BLaER1 treated with 17β-estradiol and CSF1 and Interleukin-3, amounts not matched to agents 10 nM and 100 nM (cell line): Measurements from ENCODE around the gene TMEM30A.
A peak's percentile ranks its signal among the peaks of the same experiment; 100 is the strongest.

Experiments used
- H3K27ac ChIP-seq, 11 experiments: shearing (Covaris generic); formaldehyde crosslinking; 2 replicates each; pipeline ENCODE4 v1.8.1; 2022
- H3K27me3 ChIP-seq, 11 experiments: shearing (Covaris generic); formaldehyde crosslinking; 2 replicates each; pipeline ENCODE4 v1.8.1; 2022
- H3K36me3 ChIP-seq, 11 experiments: shearing (Covaris generic); formaldehyde crosslinking; 2 replicates each; pipeline ENCODE4 v1.8.1; 2022
- H3K4me1 ChIP-seq, 10 experiments: shearing (Covaris generic); formaldehyde crosslinking; 2 replicates each; pipeline ENCODE4 v1.8.1; 2022
- H3K4me2 ChIP-seq, 11 experiments: shearing (Covaris generic); formaldehyde crosslinking; 2 replicates each; pipeline ENCODE4 v1.8.1; 2022
- H3K4me3 ChIP-seq, 10 experiments: shearing (Covaris generic); formaldehyde crosslinking; 2 replicates each; pipeline ENCODE4 v1.8.1; 2022
- H3K9ac ChIP-seq, 11 experiments: shearing (Covaris generic); formaldehyde crosslinking; 2 replicates each; pipeline ENCODE4 v1.8.1; 2022
- H3K9me3 ChIP-seq, 11 experiments: shearing (Covaris generic); formaldehyde crosslinking; replicated peaks in 1 of 11; 2 replicates each; pipeline ENCODE4 v1.8.1; 2022
- H4K20me1 ChIP-seq, 11 experiments: shearing (Covaris generic); formaldehyde crosslinking; 2 replicates each; pipeline ENCODE4 v1.8.1; 2022
- Cebpa-rat ChIP-seq, 11 experiments: shearing (Covaris generic); IDR thresholded peaks; 2 replicates each; pipeline ENCODE4 v1.8.1; 2022

Gene TMEM30A

DNA sequence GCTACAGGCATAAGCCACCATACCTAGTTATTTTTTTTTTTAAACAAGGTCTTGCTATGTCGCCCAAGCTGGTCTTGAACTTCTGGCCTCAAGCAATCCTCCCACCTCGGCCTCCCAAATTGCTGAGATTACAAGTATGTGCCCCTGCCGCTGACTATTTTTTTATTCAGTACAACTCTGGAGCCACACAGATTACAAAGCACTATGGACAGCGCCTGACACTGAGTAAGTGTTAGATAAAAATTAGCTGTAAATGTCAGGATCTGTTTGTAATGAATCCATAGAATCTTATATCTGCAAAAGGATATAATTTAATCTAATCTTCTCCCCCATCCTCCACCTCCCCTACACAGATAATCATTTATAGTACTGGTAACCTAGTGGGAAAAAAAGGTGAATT, 63.5 kb downstream of the TMEM30A start:
- no peak overlapping the region for H3K9ac ChIP-seq
- no peak overlapping the region for H3K27ac ChIP-seq
- no peak overlapping the region for H3K4me3 ChIP-seq
- no peaks in the 10 kb centered on the region for H3K27me3 ChIP-seq
- H3K36me3 ChIP-seq = no peaks in the 10 kb centered on the region
- no peaks in the 10 kb centered on the region for H4K20me1 ChIP-seq
- TF ChIP-seq Cebpa-rat (IDR thresholded peaks at IDR 0.05) = no peak
- H3K9me3 ChIP-seq = no peaks in the 10 kb centered on the region
- H3K4me2 ChIP-seq = no peak overlapping the region
- H3K4me1 ChIP-seq = peaks cover 0 to 16% (median 0%) of the 10 kb centered on the region in 10 experiments; a peak in 6 of 20 replicates

DNA sequence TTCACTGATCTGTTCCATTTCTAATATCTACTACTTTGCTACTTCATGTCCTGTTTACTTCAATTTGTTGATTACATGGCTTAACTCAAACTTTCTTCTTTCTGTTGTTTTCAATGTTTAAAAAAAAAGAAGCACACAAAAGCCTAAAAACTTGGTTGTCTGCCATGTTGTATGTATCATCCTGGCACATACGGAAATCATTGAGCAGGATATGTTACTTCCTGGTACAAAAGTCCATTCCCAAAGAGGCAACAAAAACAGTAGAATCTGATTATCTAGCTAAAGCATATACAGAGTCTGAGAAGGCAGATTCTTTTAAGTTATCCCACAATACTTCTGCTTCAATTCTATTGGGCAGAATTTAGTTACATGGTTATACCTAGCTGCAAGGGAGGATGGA, 64.2 kb downstream of the TMEM30A start:
- Histone ChIP-seq H3K9ac (no peak overlapping the region), H3K9me3 (no peaks in the 10 kb centered on the region), H3K4me1 (peaks cover 0 to 16% (median 0%) of the 10 kb centered on the region in 10 experiments; a peak in 6 of 20 replicates), H3K4me2 (no peak overlapping the region), H3K4me3 (no peak overlapping the region), H3K27ac (no peak overlapping the region), H3K27me3 (no peaks in the 10 kb centered on the region), H3K36me3 (no peaks in the 10 kb centered on the region), H4K20me1 (no peaks in the 10 kb centered on the region)
- TF ChIP-seq Cebpa-rat (IDR thresholded peaks at IDR 0.05) = no peak

DNA sequence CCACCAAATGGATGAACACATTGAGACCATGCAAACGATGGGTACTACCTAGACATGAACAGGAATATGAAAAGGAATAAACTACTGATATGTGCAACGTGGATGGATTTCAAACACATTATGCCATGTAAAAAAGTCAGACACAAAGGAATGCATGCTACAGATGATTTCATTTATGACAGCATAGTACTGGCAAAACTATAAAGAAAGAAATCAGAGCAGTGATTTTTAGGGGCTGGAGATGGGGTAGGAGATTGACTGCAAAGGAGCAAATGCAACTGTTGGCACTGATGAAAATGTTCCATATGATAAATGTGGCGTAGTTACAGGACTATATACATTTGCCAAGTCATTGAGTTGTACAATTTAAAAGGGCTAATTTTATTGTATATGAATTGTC, 65.3 kb downstream of the TMEM30A start:
- Histone ChIP-seq H3K27me3 (no peaks in the 10 kb centered on the region), H3K4me2 (no peak overlapping the region), H4K20me1 (no peaks in the 10 kb centered on the region), H3K36me3 (no peaks in the 10 kb centered on the region), H3K27ac (no peak overlapping the region), H3K9ac (no peak overlapping the region), H3K9me3 (no peaks in the 10 kb centered on the region), H3K4me3 (no peak overlapping the region), H3K4me1 (peaks cover 0 to 16% (median 0%) of the 10 kb centered on the region in 10 experiments; a peak in 6 of 20 replicates)
- TF ChIP-seq Cebpa-rat (IDR thresholded peaks at IDR 0.05) = no peak

DNA sequence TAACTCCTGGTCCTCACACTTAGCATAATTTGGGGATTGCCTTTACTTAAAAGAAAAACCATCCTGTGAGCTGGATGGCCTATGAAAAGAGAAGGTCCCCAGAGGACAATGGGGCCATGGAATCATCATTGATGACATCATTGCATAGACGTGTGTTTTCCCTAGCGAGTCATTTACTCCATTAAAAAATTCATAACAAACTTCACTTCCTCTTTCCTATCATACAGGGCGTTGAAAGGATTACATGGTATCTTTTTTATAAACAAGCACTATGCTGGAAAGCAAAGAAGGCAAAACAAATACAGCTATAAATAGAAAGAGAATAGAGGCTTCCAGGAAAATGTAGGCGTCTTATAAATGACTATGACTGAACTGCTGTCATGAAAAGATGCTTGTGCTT, 67.4 kb downstream of the TMEM30A start:
- Histone ChIP-seq H3K36me3 (no peaks in the 10 kb centered on the region), H3K4me3 (no peak overlapping the region), H3K9ac (no peak overlapping the region), H3K4me1 (peaks cover 0 to 25% (median 7%) of the 10 kb centered on the region in 10 experiments; a peak in 13 of 20 replicates), H3K9me3 (no peaks in the 10 kb centered on the region), H3K27me3 (no peaks in the 10 kb centered on the region), H3K4me2 (peak overlapping the region in 2 of 11 experiments; percentile 51 to 53; a peak in 3 of 22 replicates), H3K27ac (peak overlapping the region in 2 of 11 experiments; percentile 37 to 52; a peak in 3 of 22 replicates), H4K20me1 (no peaks in the 10 kb centered on the region)
- TF ChIP-seq Cebpa-rat (IDR thresholded peaks at IDR 0.05) = no peak

DNA sequence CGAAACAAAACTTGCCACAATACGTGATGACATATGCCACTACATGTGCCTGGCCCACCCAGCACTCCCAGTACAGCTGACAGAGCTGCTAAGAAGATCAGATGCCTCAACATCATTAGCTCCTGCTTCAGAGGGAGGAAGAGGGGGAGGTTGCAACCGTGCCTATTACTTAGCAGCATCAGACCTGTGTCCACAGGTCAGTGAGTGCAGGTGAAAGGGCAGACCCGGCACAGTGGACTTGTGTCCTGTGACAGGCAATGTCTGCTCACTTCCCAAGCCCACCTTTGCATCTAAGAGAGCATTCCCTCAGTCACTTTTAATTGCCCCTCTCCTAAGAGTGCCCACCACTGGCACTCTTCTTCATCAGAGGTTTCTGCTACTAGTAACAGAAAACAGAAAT, 69.3 kb downstream of the TMEM30A start:
- Histone ChIP-seq H3K4me1 (peaks cover 0 to 28% (median 11%) of the 10 kb centered on the region in 10 experiments; a peak in 14 of 20 replicates), H3K36me3 (no peaks in the 10 kb centered on the region), H4K20me1 (no peaks in the 10 kb centered on the region), H3K4me2 (no peak overlapping the region), H3K9me3 (no peaks in the 10 kb centered on the region), H3K9ac (no peak overlapping the region), H3K27ac (no peak overlapping the region), H3K4me3 (no peak overlapping the region), H3K27me3 (no peaks in the 10 kb centered on the region)
- no peak for TF ChIP-seq Cebpa-rat (IDR thresholded peaks at IDR 0.05)

DNA sequence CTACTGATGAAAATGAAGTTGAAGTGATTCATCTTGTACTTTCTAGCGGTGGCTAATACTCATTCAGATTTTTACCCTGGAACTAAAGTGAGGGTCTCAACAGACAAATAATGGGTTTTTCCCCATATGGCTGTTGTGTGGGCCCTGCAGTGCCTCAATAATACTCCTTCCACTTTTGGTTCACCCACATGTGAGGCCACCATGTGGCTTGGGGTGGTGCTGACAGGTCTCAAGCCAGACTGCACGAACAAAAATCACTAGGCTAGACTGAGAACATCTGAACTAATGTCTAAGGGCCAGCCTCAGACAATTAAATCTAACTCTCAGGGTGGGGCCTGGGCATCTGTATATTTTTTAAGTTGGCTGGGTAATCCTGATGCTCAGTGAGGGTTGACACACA, 70.9 kb downstream of the TMEM30A start:
- no peaks in the 10 kb centered on the region for H3K36me3 ChIP-seq
- no peak overlapping the region for H3K4me3 ChIP-seq
- H4K20me1 ChIP-seq = no peaks in the 10 kb centered on the region
- no peak overlapping the region for H3K4me2 ChIP-seq
- no peaks in the 10 kb centered on the region for H3K9me3 ChIP-seq
- H3K9ac ChIP-seq = no peak overlapping the region
- H3K27ac ChIP-seq = no peak overlapping the region
- no peak for TF ChIP-seq Cebpa-rat (IDR thresholded peaks at IDR 0.05)
- H3K27me3 ChIP-seq = peaks cover under 1 to 2% (median 1%) of the 10 kb centered on the region in 11 experiments; a peak in 17 of 22 replicates
- H3K4me1 ChIP-seq = peaks cover under 1 to 28% (median 11%) of the 10 kb centered on the region in 10 experiments; a peak in 19 of 20 replicates

DNA sequence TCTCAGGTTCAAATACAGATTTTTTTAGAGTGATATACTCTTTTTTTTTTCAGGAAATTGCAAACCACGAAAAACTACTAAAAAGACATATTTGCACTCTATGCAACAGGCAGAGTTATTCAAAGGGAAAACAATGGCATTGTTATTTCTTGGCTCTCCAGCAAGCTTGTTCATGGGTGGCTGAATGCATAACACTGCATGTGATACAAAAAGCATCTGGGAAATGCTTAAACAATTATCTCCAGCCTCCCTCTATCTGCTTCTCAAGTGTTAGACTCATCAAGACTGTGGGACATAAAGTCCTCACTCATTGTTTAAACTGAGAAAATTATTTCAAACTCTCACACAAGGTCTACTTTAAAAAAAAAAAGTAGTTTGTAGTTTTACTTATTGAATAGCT, 71.5 kb downstream of the TMEM30A start:
- H3K9me3 ChIP-seq = no peaks in the 10 kb centered on the region
- no peak overlapping the region for H3K27ac ChIP-seq
- no peak for TF ChIP-seq Cebpa-rat (IDR thresholded peaks at IDR 0.05)
- H3K27me3 ChIP-seq = peaks cover 6 to 8% (median 8%) of the 10 kb centered on the region in 11 experiments
- H3K4me2 ChIP-seq = no peak overlapping the region; a peak in 1 of 22 replicates
- no peak overlapping the region for H3K9ac ChIP-seq
- no peak overlapping the region for H3K4me3 ChIP-seq
- H3K4me1 ChIP-seq = peaks cover 6 to 31% (median 18%) of the 10 kb centered on the region in 10 experiments
- H4K20me1 ChIP-seq = no peaks in the 10 kb centered on the region
- H3K36me3 ChIP-seq = no peaks in the 10 kb centered on the region

DNA sequence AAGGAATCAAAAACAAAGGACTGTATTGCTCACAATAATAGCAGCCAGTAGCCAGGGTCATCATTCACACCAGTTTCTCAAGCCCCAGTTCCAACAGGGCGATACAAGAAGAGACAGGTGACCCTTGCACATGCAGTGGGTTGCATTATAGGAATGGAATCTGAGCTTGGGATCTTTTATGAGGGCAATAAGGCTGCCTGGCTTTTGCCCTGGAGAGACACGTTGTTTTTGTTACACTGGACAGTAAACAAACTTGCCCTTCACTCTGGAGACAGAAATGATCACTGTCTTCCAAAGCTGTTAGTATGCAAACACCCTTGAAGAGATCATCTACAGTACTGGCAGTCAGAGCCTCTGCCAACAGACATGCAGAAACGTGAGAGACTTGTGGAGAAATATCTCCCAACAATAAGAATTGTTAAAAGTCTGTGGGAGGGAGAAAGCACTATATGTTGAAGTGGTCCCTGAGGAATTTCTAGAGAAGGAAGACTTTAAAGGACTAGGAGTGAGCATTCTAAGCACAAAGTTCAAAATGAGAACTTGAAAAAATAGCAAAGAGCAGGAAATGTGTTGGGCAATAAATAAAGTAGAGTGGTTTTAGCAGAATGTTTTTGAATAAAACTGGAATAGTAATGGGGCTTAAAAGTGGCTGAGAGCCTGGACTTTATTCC, 72.5 kb downstream of the TMEM30A start:
- Histone ChIP-seq H4K20me1 (0 out of 22 replicates have a peak, but pooled peaks cover 0 to 4% (median 0%) of the 10 kb centered on the region in 11 experiments), H3K4me1 (peaks cover 11 to 23% (median 20%) of the 10 kb centered on the region in 10 experiments), H3K4me3 (no peak overlapping the region), H3K27ac (no peak overlapping the region), H3K9me3 (peaks cover 5 to 9% (median 8%) of the 10 kb centered on the region in 11 experiments), H3K9ac (no peak overlapping the region), H3K27me3 (peaks cover 17 to 18% (median 18%) of the 10 kb centered on the region in 11 experiments), H3K4me2 (peak overlapping the region in 9 of 11 experiments; percentile 5 to 51 (median 26); a peak in 12 of 22 replicates), H3K36me3 (no peaks in the 10 kb centered on the region)
- TF ChIP-seq Cebpa-rat (IDR thresholded peaks at IDR 0.05) = no peak

DNA sequence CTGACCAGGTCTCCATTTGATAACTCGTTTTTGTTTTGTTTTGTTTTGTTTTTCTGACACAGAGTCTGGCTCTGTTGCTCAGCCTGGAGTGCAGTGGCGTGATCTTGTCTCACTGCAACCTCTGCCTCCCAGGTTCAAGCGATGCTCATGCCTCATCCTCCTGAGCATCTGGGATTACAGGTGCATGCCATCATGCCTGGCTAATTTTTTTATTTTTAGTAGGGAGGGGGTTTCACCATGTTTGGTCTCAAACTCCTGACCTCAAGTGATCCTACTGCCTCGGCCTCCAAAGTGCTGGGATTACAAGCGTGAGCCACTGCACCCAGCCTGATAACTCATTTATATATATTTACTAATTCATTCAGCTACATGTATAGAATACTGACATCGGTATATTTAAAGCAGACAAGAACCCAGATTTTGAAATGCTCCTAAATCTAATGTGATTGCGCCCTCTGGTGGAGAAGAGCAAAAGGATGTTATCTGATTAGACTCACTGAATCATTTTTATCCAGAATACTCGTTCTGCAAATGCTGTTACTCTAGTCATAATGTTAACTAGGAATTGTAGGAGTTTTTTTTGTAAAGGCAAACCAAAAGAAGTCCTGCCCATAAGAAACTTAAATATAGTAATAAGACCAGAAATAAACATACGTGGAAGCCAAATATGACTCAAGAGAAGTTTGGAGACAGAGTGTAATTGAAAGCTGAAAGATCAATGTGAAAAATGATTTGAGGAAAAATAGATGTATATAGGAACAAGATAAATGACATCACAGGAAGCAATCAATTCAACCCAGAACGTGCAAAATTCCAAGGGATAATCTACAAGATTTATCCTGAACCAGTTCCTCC, 73.5 kb downstream of the TMEM30A start:
- Histone ChIP-seq H3K36me3 (no peaks in the 10 kb centered on the region), H3K4me2 (no peak overlapping the region), H3K9ac (no peak overlapping the region), H3K4me3 (no peak overlapping the region), H3K27me3 (peaks cover 26 to 28% (median 28%) of the 10 kb centered on the region in 11 experiments), H4K20me1 (0 out of 22 replicates have a peak, but pooled peaks cover 0 to 4% (median 0%) of the 10 kb centered on the region in 11 experiments), H3K4me1 (peaks cover 11 to 23% (median 18%) of the 10 kb centered on the region in 10 experiments), H3K27ac (no peak overlapping the region), H3K9me3 (peaks cover 14 to 18% (median 17%) of the 10 kb centered on the region in 11 experiments)
- TF ChIP-seq Cebpa-rat (IDR thresholded peaks at IDR 0.05) = no peak
